HEK293 (cell line): ENCODE data around the gene EMD.
A peak's percentile ranks its signal among the peaks of the same experiment; 100 is the strongest.

Experiments used
- CTCF ChIA-PET: fragments of 350-600 bp; formaldehyde crosslinking; extraction: SDS; loops from one replicate; lab custom pipeline; 2021; ENCODE audit warnings: antibody characterized with exemption; lab: Yijun Ruan, JAX
- POLR2A ChIA-PET: fragments of 300-600 bp; formaldehyde crosslinking; extraction: SDS; loops from one replicate; lab custom pipeline; 2020; ENCODE audit warnings: antibody characterized with exemption, inconsistent platforms; lab: Yijun Ruan, JAX
- H3K27ac ChIP-seq: fragments of 200-500 bp; sonication (Bioruptor generic); 2 replicates; pipeline ENCODE4 v1.5.1; 2014; ENCODE audit warnings: low read depth, low read length, control low read depth, inconsistent platforms; ENCODE audit errors: extremely low read depth
- H3K36me3 ChIP-seq, 2 experiments: fragments of 200-500 bp in 1 of 2; sonication (Bioruptor generic) in 1 of 2; 1 replicate in 1 of 2; 2 replicates in 1 of 2; pipeline ENCODE4 v1.5.1; 2014 to 2017; ENCODE audit warnings: inconsistent platforms in 2 of 2, low read length in 2 of 2; ENCODE audit not compliant: control insufficient read depth in 2 of 2, insufficient read depth in 1 of 2
- H3K4me1 ChIP-seq: fragments of 200-500 bp; sonication (Bioruptor generic); 2 replicates; pipeline ENCODE4 v1.5.1; 2014; ENCODE audit warnings: mild to moderate bottlenecking, low read length, inconsistent platforms; ENCODE audit not compliant: control insufficient read depth, insufficient read depth
- H3K4me3 ChIP-seq: 2 replicates; pipeline ENCODE4 v1.5.1; 2011; ENCODE audit warnings: low read depth, mild to moderate bottlenecking, control low read depth, low read length, moderate library complexity
- H3K9me3 ChIP-seq: fragments of 200-500 bp; sonication (Bioruptor generic); 2 replicates; pipeline ENCODE4 v1.5.1; 2014; ENCODE audit warnings: low read depth, low read length, inconsistent platforms; ENCODE audit not compliant: control insufficient read depth, insufficient read depth
- ATF2 ChIP-seq: fragments of 450-650 bp; formaldehyde crosslinking; IDR thresholded peaks from 2 replicates; pipeline ENCODE4 v1.5.1; 2016; ENCODE audit warnings: missing biosample characterization, missing genetic modification characterization, low read depth
- GLIS1 ChIP-seq: fragments of 450-650 bp; formaldehyde crosslinking; IDR thresholded peaks from 2 replicates; pipeline ENCODE4 v1.5.1; 2016; ENCODE audit warnings: missing biosample characterization, missing genetic modification characterization
- HOXD13 ChIP-seq: sonication (generic); formaldehyde crosslinking; IDR thresholded peaks from 2 replicates; pipeline ENCODE4 v1.8.0; 2022; ENCODE audit warnings: missing genetic modification reagents, borderline replicate concordance
- KLF10 ChIP-seq: fragments of 450-650 bp; IDR thresholded peaks from 2 replicates; pipeline ENCODE4 v1.5.1; 2018; ENCODE audit warnings: missing biosample characterization, mild to moderate bottlenecking, missing genetic modification characterization
- KLF7 ChIP-seq: fragments of 450-650 bp; formaldehyde crosslinking; IDR thresholded peaks from 2 replicates; pipeline ENCODE4 v1.5.1; 2016; ENCODE audit warnings: missing biosample characterization, missing genetic modification characterization, borderline replicate concordance
- PRDM4 ChIP-seq: fragments of 450-650 bp; formaldehyde crosslinking; IDR thresholded peaks from 2 replicates; pipeline ENCODE4 v1.5.1; 2017; ENCODE audit warnings: missing biosample characterization, missing genetic modification characterization
- REPIN1 ChIP-seq: fragments of 450-650 bp; formaldehyde crosslinking; IDR thresholded peaks from 2 replicates; pipeline ENCODE4 v1.5.1; 2017; ENCODE audit warnings: missing biosample characterization, missing genetic modification characterization, low read depth
- SCRT1 ChIP-seq: fragments of 450-650 bp; formaldehyde crosslinking; IDR thresholded peaks from 2 replicates; pipeline ENCODE4 v1.5.1; 2016; ENCODE audit warnings: missing biosample characterization, missing genetic modification characterization, borderline replicate concordance
- ZBTB17 ChIP-seq: fragments of 450-650 bp; formaldehyde crosslinking; IDR thresholded peaks from 2 replicates; pipeline ENCODE4 v1.5.1; 2016; ENCODE audit warnings: missing biosample characterization, missing genetic modification characterization
- ZBTB20 ChIP-seq: fragments of 450-650 bp; formaldehyde crosslinking; IDR thresholded peaks from 2 replicates; pipeline ENCODE4 v1.5.1; 2016; ENCODE audit warnings: missing biosample characterization, missing genetic modification characterization
- ZBTB44 ChIP-seq: fragments of 450-650 bp; IDR thresholded peaks from 2 replicates; pipeline ENCODE4 v1.5.1; 2018; ENCODE audit warnings: missing biosample characterization, mild to moderate bottlenecking, missing genetic modification characterization
- ZBTB48 ChIP-seq: fragments of 450-650 bp; formaldehyde crosslinking; IDR thresholded peaks from 2 replicates; pipeline ENCODE4 v1.5.1; 2016; ENCODE audit warnings: missing biosample characterization, missing genetic modification characterization
- ZBTB8A ChIP-seq: fragments of 450-650 bp; formaldehyde crosslinking; IDR thresholded peaks from 2 replicates; pipeline ENCODE4 v1.5.1; 2016; ENCODE audit warnings: missing biosample characterization, missing genetic modification characterization
- ZNF140 ChIP-seq: fragments of 450-650 bp; formaldehyde crosslinking; IDR thresholded peaks from 2 replicates; pipeline ENCODE4 v1.5.1; 2016; ENCODE audit warnings: missing biosample characterization, missing genetic modification characterization
- ZNF16 ChIP-seq: fragments of 450-650 bp; formaldehyde crosslinking; IDR thresholded peaks from 2 replicates; pipeline ENCODE4 v1.5.1; 2016; ENCODE audit warnings: low read depth, missing biosample characterization, missing genetic modification characterization
- ZNF239 ChIP-seq: fragments of 450-650 bp; formaldehyde crosslinking; IDR thresholded peaks from 2 replicates; pipeline ENCODE4 v1.5.1; 2016; ENCODE audit warnings: missing biosample characterization, missing genetic modification characterization
- ZNF280D ChIP-seq: fragments of 450-650 bp; formaldehyde crosslinking; IDR thresholded peaks from 2 replicates; pipeline ENCODE4 v1.5.1; 2016; ENCODE audit warnings: missing biosample characterization, missing genetic modification characterization
- ZNF354C ChIP-seq: fragments of 450-650 bp; formaldehyde crosslinking; IDR thresholded peaks from 2 replicates; pipeline ENCODE4 v1.5.1; 2016; ENCODE audit warnings: missing biosample characterization, missing genetic modification characterization, low read depth, borderline replicate concordance
- ZNF37A ChIP-seq: fragments of 450-650 bp; IDR thresholded peaks from 2 replicates; pipeline ENCODE4 v1.5.1; 2018; ENCODE audit warnings: missing biosample characterization, missing genetic modification characterization
- ZNF529 ChIP-seq: fragments of 450-650 bp; formaldehyde crosslinking; IDR thresholded peaks from 2 replicates; pipeline ENCODE4 v1.5.1; 2017; ENCODE audit warnings: missing genetic modification characterization, missing biosample characterization; ENCODE audit not compliant: insufficient replicate concordance
- ZNF558 ChIP-seq: fragments of 450-650 bp; formaldehyde crosslinking; IDR thresholded peaks from 2 replicates; pipeline ENCODE4 v1.5.1; 2016; ENCODE audit warnings: missing biosample characterization, missing genetic modification characterization
- ZNF560 ChIP-seq: fragments of 450-650 bp; formaldehyde crosslinking; IDR thresholded peaks from 2 replicates; pipeline ENCODE4 v1.5.1; 2017; ENCODE audit warnings: missing biosample characterization, missing genetic modification characterization, borderline replicate concordance
- ZNF639 ChIP-seq: fragments of 450-650 bp; formaldehyde crosslinking; IDR thresholded peaks from 2 replicates; pipeline ENCODE4 v1.5.1; 2016; ENCODE audit warnings: missing biosample characterization, missing genetic modification characterization
- ZNF776 ChIP-seq: fragments of 450-650 bp; formaldehyde crosslinking; IDR thresholded peaks from 2 replicates; pipeline ENCODE4 v1.5.0; 2017; ENCODE audit warnings: missing biosample characterization, missing genetic modification characterization, borderline replicate concordance
- ZXDB ChIP-seq: fragments of 450-650 bp; formaldehyde crosslinking; IDR thresholded peaks from 2 replicates; pipeline ENCODE4 v1.5.1; 2016; ENCODE audit warnings: missing biosample characterization, missing genetic modification characterization

The EMD gene

GRCh38 chrX:154417157-154417556 lies 38.1 kb downstream of the EMD start:
- CTCF ChIA-PET: interaction anchor here (0.6 kb wide), 1 partner anchor 107 kb away, joined by 3 read pairs; no protein-coding TSS in a partner anchor
- H3K27ac ChIP-seq: no peak overlapping the region
- no peaks in the 10 kb centered on the region for H3K4me1 ChIP-seq
- POLR2A ChIA-PET: interaction anchor here (0.6 to 0.7 kb wide), 3 partner anchors 15 to 52 kb away, joined by 3 to 4 read pairs (median 3); no protein-coding TSS in a partner anchor
- peaks cover 5 to 12% of the 10 kb centered on the region in 2 experiments; a peak in 2 of 3 replicates for H3K36me3 ChIP-seq
- H3K4me3 ChIP-seq: no peak overlapping the region
- H3K9me3 ChIP-seq: no peaks in the 10 kb centered on the region
- TF ChIP-seq ZBTB48 (tag by site-specific recombination): no peak
- TF ChIP-seq ZXDB: no peak
- TF ChIP-seq ZNF560 (tag by site-specific recombination): no peak
- no peak for TF ChIP-seq ZNF558 (tag by site-specific recombination)
- peak; percentile 93 for TF ChIP-seq PRDM4 (tag by site-specific recombination)
- no peak for TF ChIP-seq ZNF239
- TF ChIP-seq ZNF639 (tag by site-specific recombination): no peak
- TF ChIP-seq ZNF16: no peak
- TF ChIP-seq, all 188 proteins: peak for 1

GRCh38 chrX:154419189-154419588 lies 40.1 kb downstream of the EMD start:
- POLR2A ChIA-PET: no interaction called here
- no peak overlapping the region for H3K27ac ChIP-seq
- H3K9me3 ChIP-seq: no peaks in the 10 kb centered on the region
- no peaks in the 10 kb centered on the region for H3K4me1 ChIP-seq
- no peak overlapping the region for H3K4me3 ChIP-seq
- TF ChIP-seq HOXD13 (no peak), GLIS1 (tag by site-specific recombination) (no peak), ZNF776 (tag by site-specific recombination) (no peak), REPIN1 (tag by site-specific recombination) (no peak), ZNF558 (tag by site-specific recombination) (no peak), ATF2 (tag by site-specific recombination) (no peak), ZNF529 (tag by site-specific recombination) (no peak), ZNF37A (tag by site-specific recombination) (no peak), ZNF140 (no peak), ZBTB17 (tag by site-specific recombination) (no peak), ZBTB8A (tag by site-specific recombination) (no peak), ZBTB44 (tag by site-specific recombination) (no peak), KLF10 (tag by site-specific recombination) (no peak), SCRT1 (tag by site-specific recombination) (no peak), ZBTB20 (tag by site-specific recombination) (no peak), ZNF280D (no peak), ZNF354C (no peak), KLF7 (tag by site-specific recombination) (no peak)
- CTCF ChIA-PET: interaction anchor here (1.3 kb wide), 1 partner anchor 21 kb away, joined by 4 read pairs; the partner anchor contains the start of gene RPL10
- peaks cover 4 to 5% of the 10 kb centered on the region in 2 experiments; a peak in 2 of 3 replicates for H3K36me3 ChIP-seq
